ENCODE results near the gene IQGAP3.
A peak's percentile ranks its signal among the peaks of the same experiment; 100 is the strongest.

Gene IQGAP3

GRCh38 chr1:156543066-156543465, 29.3 kb downstream of the IQGAP3 start:
- DNase-seq (ENCODE audit: low read depth), result no peak

DNA sequence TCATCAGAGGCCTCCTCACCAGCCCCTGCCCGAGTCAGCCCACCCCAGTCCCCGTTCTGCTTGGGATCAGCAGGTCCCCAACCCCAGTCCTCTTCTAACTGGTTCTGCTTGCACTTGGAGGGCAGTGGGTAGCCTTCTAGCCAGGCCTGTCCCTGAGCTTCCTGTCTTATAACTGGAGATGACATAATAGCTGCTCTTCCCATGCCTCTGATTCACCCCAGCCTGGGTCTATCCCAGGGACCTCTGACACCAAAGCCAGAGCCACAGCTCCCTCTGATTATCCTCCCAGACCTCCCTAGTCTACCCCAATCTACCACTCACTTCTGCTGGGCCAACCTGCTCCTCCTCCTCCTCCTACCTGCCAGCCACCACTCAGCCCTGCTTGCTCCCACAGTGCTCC, 31.4 kb downstream of the IQGAP3 start:
- DNase-seq (ENCODE audit: low read depth), result peak; percentile 18

DNA sequence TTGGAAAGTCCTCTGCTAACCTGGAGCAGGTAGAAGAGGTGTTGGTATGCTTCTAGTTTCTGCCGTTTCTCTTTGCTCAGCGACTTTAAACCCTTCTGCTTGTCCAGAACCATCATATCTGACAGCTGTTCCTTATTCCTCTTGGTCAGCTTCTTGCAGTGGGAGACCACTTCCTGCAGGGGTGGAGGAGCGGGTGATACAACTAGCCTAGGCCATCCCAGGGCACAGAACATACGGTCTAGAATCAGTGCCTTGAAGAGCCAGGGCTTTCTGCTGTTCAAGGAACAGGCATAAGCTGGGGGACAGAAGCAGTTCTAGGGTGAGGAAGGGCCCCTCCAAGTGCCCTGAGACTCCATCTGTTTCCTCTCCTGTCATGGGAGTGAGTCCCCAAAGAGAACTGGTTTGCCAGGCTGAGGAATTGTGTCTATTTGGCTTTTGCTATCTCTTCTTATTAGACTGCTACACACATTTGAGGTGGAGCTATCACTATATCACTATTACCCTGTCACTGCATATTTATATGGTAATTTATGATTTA, 32.5 kb downstream of the IQGAP3 start:
- no peak for DNase-seq (ENCODE audit: low read depth)

DNA sequence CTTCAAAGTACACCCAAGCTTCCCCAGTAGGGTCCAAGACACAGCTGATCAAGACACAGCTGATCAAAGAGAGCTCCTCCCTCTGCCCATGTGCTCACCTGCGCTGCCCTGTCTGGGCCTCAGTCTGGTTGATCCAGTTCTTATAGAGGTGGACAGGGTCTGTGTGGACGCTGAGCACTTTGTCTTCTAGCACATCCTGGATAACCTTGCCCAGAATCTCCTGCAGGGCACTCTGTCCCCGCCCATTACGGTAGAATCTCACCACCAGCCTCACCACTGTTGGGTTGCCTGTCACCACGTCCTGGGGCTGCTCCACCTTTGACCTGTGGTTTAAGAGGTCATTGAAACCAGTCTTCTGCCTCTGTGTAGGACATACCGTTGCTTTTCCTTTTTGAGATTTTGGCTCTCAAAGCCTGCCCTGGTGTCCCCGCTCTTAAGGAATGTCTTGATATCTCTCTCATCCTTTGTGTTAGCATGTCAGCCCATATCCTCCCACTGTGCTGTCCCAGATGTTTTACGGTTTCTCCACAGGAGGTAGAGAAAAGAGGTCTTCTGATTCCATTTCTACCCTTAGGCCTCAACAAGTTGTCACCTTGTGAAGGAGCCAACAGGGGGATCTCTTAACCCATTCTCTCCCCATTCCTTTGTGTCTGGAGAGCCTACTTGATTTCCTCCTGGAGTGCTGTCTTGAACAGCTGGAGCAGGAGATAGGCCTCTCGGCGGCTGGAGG, 33.5 kb downstream of the IQGAP3 start:
- no peak for DNase-seq (ENCODE audit: low read depth)

DNA sequence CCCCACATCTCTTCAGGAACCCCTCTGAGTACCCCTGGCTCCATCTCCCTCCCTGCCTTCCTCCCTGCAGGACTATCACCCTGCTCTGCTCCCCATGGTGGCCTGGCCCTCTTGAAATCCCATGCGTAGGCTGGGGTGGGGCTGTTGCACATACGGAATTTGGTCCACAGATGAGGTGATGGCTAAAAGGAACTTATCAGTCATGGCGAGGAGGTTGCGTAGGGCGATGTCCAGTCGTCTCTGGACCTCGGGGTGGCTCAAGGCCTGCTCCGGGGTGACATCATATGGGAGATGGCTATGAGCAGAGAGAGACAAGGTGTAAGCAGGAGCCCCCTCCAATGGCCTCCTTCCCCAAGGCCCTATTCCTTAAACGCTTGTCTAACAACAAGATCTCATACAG, 35.3 kb downstream of the IQGAP3 start:
- no peak for DNase-seq (ENCODE audit: low read depth)

DNA sequence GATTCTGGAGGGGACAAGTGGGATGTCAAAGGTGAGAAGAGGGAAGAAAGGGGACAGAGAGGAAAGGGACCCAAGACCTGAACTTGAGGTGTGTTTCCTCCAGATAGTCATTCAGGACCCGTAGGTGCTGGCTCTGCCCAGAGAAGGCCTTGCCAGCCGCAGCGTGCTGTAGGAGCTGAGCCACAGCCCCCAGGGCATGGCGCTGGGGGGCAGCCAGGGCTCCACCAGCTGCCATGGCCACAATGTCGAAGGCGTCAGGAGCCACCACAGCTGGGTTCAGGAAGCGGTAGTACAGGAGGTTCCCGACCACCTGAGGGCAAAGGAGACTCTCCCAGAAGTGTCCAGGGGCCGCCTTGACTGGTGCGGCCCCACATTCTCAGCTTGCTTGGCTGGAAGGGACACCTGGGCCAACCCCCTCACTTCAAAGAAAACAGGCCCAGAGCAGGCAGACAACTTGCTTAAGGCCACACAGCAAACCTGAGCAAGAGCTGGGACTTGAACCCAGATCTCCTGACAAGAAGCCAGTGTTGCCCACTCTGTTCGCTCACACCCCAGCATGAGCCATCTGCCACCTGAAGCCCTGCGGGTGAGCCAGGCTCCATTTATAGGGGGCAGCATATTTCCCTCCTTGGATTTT, 37.8 kb downstream of the IQGAP3 start:
- DNase-seq (ENCODE audit: low read depth), result no peak

GRCh38 chr1:156533568-156534220, 38.7 kb downstream of the IQGAP3 start:
- DNase-seq (ENCODE audit: low read depth), result no peak

DNA sequence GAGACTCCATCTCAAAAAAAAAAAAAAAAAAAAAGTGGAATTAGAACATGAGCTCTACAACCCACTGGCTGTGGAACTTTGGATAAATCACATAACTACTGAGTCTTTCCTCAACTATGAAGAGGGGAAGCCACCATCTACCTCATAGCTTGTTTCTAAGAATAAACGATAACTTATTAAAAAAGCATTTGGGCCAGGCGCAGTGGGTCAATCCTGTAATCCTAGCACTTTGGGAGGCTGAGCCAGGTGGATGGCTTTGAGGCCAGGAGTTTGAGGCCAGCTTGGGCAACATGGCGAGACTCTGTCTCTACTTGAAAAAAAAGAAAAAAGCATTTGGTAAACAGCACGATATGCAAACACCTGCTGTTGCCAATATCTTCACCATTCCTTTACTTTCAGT, 40.0 kb downstream of the IQGAP3 start:
- DNase-seq (ENCODE audit: low read depth), result no peak

DNA sequence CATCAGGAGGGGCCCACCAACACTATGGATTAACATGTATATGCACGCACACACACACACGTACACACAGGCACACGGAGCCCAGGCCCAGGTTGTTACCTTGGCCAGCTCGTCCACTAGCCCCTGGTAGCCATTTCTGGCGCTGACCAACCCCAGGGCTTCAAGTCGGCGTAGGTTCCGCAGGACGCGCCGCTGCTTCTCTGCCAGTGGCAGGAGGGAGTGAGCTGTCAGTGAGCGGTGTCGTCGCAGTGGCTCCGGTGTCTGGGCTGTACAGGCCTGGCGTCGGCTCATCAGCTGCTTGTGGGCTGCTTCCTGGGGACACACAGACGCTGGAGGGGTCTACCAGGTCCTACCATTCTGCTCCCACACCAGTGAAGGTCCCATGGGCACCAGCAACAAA, 42.4 kb downstream of the IQGAP3 start:
- no peak for DNase-seq (ENCODE audit: low read depth)

DNA sequence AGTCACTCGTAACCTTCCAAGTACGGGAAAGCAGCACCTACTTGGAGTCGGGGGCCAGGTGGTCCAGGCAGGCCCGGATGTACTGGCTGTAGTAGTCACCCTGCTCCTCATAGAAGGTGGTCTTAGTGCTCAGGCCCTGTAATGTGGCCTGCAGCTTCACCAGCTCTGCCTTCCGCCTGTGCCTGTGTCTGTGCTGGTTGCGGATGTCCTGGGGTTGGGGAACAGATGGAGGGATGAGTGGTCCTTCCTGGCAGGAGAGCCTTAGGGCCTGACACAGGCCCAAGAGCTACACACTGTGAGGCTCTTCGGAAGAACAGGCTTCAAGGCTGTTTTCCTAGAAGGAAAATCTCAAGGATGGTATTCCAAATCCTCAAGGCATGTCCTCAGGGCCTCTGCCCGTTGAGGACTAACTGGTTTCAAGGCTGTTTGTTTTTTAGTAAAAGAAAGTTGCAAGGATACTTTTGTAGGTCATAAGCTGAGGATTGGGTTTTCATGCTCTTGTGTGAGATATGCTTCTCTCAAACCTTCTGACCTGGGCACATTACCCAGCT, 43.4 kb downstream of the IQGAP3 start:
- no peak for DNase-seq (ENCODE audit: low read depth)

GRCh38 chr1:156528231-156528630, 44.1 kb downstream of the IQGAP3 start:
- DNase-seq (ENCODE audit: low read depth), result no peak

GRCh38 chr1:156527584-156527983, 44.8 kb downstream of the IQGAP3 start:
- DNase-seq (ENCODE audit: low read depth), result no peak

GRCh38 chr1:156525856-156526489, 46.4 kb downstream of the IQGAP3 start:
- DNase-seq (ENCODE audit: low read depth), result no peak

- no peak for DNase-seq (ENCODE audit: low read depth)
Measured at GRCh38 chr1:156525071-156525501, 47.3 kb downstream of the IQGAP3 start.

- DNase-seq (ENCODE audit: low read depth), result no peak
Measured at GRCh38 chr1:156524481-156524869, 47.9 kb downstream of the IQGAP3 start.

- no peak for DNase-seq (ENCODE audit: low read depth)
Measured at GRCh38 chr1:156523801-156524480, 48.4 kb downstream of the IQGAP3 start.

DNA sequence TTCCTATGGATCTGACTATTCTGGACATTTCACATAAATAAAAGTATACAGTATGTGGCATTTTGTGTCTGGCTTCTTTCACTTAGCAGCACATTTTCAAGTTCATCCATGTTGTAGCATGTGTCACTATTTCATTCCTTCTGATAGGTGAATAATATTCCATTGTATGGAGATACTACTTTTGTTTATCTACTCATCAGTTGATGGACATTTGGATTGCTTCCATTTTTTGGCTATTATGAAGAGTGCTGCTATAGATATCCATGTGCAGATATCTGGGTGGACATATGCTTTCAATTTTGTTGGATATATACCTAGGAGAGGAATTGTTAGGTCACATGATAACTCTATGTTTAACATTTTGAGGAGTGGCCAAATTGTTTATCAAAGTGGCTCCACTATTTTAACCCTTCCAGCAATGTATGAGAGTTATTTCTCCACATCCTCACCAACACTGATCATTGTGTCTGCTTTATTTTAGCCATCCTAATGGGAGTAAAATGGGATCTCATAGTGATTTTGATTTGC, 49.9 kb downstream of the IQGAP3 start:
- DNase-seq (ENCODE audit: low read depth), result no peak

- peak; percentile 69 for DNase-seq (ENCODE audit: low read depth)
Measured at GRCh38 chr1:156517748-156518147, 54.6 kb downstream of the IQGAP3 start.

GRCh38 chr1:156516821-156517220, 55.5 kb downstream of the IQGAP3 start:
- no peak for DNase-seq (ENCODE audit: low read depth)

- no peak for DNase-seq (ENCODE audit: low read depth)
Measured at GRCh38 chr1:156515956-156516355, 56.4 kb downstream of the IQGAP3 start.

- DNase-seq (ENCODE audit: low read depth), result no peak
Measured at GRCh38 chr1:156513185-156513584, 59.2 kb downstream of the IQGAP3 start.
